AG09319 (cell line): ENCODE data around the gene PLOD1.

Source experiments
- DNase-seq: peaks from one replicate; pipeline ENCODE4 v3.0.0-alpha.2; 2010; ENCODE audit warnings: low read depth; ENCODE audit errors: extremely low read depth
- CTCF ChIP-seq: IDR thresholded peaks from 2 replicates; pipeline ENCODE4 v1.5.1; 2011; ENCODE audit warnings: low read depth, mild to moderate bottlenecking, inconsistent platforms, low read length, moderate library complexity

The PLOD1 gene

GRCh38 chr1:11984121-11984520 is 49.6 kb downstream of the PLOD1 start:
- DNase-seq, result no peak
- TF ChIP-seq CTCF, result no peak

GRCh38 chr1:11984576-11984975 is 50.1 kb downstream of the PLOD1 start:
- TF ChIP-seq CTCF, result no peak
- no peak for DNase-seq

GRCh38 chr1:11985171-11985570 is 50.7 kb downstream of the PLOD1 start:
- DNase-seq, result no peak
- no peak for TF ChIP-seq CTCF

GRCh38 chr1:11985851-11986250 is 51.3 kb downstream of the PLOD1 start:
- no peak for DNase-seq

GRCh38 chr1:11989669-11990068 is 55.2 kb downstream of the PLOD1 start:
- TF ChIP-seq CTCF, result no peak

More at GRCh38 chr1:11985851-11986250, 51.3 kb downstream of the PLOD1 start:
- TF ChIP-seq CTCF, result no peak

GRCh38 chr1:11990303-11991032 is 56.0 kb downstream of the PLOD1 start:
- no peak for DNase-seq
- no peak for TF ChIP-seq CTCF

More at GRCh38 chr1:11989669-11990068, 55.2 kb downstream of the PLOD1 start:
- no peak for DNase-seq

- TF ChIP-seq CTCF, result no peak
- DNase-seq, result no peak
These were observed 57.6 kb downstream of the PLOD1 start for GRCh38 chr1:11991969-11992676.
